ENCODE results near the gene SPATA13.
"Not testable (repeated sequence)": the region's sequence is repeated elsewhere in the genome, so short reads cannot be mapped to it uniquely, and the experiment has no call there.

SPATA13 gene

DNA sequence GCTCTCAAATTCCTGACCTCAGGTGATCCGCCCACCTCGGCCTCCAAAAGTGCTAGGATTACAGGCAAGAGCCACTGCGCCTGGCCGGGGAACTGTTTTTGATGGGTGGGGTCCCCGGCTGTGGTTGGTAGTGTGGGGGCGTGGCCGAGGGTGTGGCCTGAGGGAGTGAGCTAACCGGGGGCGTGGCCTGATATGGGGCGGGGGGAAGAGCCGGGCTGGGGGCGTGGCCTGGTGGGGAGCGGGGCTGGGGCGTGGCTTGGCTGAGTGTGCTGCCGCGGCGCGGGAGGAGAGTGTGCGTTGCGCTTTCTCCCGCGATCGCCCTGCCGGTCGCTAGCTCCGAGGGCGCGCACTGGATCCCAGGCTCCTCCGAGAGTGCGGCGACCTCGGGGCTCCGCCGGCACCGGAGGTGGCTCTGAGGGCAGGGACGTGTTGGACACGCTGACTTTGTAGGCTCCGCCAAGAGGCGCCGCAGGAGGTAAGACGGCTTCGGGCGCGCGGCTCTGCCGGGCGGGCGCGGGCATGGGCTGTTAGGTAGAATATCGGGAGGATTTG, at the start of gene SPATA13:
Gene SPATA13 (plus strand): TSS at position 263 of the 552 bp plus-strand sequence. CDS start 62,210 bp downstream, outside the sequence.
- DNase-seq (ENCODE audit: low read depth) = no peak

DNA sequence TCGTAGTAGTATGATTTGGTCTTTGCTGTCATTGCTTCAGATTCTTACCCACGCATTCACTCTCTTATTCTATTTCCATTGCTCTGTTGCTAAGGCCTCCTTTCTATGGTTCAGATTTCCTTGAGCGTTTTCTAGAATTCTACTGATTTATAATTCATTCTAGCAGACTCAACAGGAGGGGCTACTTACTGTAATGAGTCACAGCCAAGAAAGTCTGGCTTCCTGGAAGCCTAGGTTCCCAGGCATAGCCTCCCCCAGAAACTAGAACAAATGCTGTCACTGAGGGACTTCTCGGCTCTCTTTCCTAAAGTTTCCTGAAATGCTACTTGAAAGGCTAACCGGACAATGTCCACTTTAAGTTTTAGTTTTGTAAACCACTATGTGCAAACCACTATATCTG, 47.7 kb upstream of the SPATA13 start:
- no peak for DNase-seq (ENCODE audit: low read depth)

DNA sequence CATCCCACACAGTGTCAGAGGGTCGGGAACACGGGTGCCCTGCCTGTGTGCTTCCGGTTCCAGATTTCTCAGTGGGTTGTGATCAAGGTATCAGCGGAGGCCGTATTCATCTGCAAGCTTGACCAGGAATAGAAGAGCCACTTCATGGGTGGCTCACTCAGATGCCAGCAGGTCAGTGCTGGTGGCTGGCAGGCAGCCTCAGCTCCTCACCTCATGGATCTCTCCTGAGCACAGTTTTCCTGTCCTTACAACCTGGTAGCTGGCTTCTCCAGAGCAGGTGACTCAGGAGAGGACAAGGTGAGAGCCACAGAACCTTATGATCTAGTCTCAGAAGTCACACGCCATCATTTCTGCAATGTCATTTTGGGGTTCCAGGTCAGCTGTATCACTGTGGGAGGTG, 44.8 kb upstream of the SPATA13 start:
- no peak for DNase-seq (ENCODE audit: low read depth)

DNA sequence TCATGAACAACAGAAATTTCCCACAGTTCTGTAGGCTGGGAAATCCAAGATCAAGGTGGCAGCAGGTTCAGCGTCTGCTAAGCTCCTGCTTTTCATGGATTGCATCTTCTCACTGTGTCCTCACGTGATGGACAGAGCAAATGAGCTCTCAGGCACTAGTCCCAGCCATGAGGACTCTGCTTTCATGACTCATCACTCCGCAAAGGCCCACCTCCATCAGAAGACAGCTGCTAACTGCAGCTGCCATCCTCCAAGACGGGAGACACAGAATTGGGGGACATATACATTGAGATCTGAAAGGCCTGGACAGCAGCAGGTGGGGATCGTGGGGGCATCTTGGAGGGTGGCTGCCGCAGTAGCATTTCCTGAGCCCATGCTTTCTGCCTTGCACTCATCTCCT, 44.4 kb upstream of the SPATA13 start:
- no peak for DNase-seq (ENCODE audit: low read depth)

GRCh38 chr13:24118576-24118975, 41.9 kb upstream of the SPATA13 start:
- no peak for DNase-seq (ENCODE audit: low read depth)

GRCh38 chr13:24119626-24120508, 40.7 kb upstream of the SPATA13 start:
- no peak for DNase-seq (ENCODE audit: low read depth)

DNA sequence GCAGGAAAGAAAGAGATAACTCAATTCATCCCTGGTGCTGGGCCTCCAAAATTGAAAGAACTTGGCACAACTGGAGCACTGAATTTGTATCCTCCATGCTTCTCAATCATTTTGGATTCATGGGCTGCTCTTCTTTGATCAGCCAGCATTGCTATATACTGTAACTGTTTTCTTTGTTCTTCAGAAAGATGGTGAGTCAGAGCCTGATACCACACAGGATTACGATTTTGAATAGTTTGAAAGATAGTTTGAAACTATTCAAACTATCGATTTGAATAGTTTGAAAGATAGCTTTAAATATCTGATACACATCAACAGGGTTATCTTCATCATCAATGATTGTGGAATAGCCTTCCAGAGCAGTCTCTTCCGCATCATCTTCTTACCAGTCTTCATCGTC, 38.5 kb upstream of the SPATA13 start:
- DNase-seq (ENCODE audit: low read depth) = not testable (repeated sequence)

GRCh38 chr13:24122569-24122968, 38.0 kb upstream of the SPATA13 start:
- DNase-seq (ENCODE audit: low read depth) = no peak

- DNase-seq (ENCODE audit: low read depth) = no peak
Measured at GRCh38 chr13:24123761-24124160, 36.8 kb upstream of the SPATA13 start.

GRCh38 chr13:24124789-24125476, 35.6 kb upstream of the SPATA13 start:
- no peak for DNase-seq (ENCODE audit: low read depth)

DNA sequence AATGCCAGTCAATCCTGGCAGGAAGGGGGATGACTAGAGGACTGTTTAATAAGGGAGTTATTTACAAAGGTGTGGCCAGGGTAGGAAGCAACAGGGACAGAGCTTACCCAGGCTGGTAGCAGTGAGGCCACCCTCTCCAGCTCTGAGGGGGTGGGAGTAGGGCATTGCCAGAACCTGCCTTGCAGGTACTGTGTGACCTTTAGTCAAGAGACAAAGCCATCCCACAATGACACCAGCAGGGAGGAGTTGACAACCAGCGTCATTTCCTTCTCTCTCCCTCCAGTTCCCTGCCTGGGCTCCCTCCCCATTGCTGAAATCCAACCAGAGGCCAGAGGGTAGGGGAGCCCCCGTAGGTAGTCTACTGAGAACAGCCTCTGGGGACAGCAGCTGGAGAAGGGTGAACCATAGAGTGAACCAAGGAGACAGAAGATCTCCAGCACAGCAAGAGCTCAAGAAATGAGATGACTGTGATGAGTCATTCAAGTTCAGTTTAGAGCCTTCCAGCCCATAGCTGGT, 33.3 kb upstream of the SPATA13 start:
- no peak for DNase-seq (ENCODE audit: low read depth)

- DNase-seq (ENCODE audit: low read depth) = no peak
Measured at GRCh38 chr13:24128112-24128511, 32.4 kb upstream of the SPATA13 start.

DNA sequence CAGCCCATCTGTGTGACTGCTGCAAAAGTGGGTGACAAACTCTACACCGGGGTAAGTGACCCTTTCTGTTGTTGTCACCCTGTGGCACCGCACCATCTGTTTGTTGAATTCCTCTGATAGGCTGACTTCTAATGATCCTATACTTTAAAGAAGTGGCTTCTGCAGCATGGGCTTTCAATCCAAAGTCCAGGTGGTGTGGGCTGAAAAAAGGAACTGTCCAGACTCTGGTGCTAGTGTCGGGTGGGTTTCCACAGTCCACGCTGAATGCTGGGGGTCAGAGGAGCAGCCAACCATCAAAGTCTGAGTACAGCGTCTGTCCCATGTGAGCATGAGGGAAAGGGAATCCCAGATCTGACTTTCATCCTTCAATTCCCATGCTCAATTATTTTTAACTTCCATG, 31.6 kb upstream of the SPATA13 start:
- no peak for DNase-seq (ENCODE audit: low read depth)

GRCh38 chr13:24129914-24130774, 30.4 kb upstream of the SPATA13 start:
- DNase-seq (ENCODE audit: low read depth) = no peak

DNA sequence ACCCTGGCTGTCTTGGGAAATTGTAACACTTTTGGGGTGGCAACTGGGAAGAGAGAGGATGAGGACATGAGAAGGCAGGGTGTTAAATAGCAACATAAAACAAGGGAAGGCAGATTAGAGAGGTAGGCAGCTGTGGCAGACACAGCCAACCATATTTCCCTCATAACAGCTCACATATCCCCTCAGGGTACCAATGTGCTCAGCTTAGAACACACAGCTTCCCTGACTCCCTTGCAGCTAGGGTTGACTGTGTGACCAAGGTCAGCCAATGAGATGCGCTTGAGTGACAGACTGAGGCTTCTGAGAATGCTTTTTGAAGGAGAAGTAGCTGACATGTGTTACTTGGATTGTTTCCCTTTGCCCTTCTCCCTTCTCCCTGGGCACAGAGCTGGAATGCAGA, 28.8 kb upstream of the SPATA13 start:
- DNase-seq (ENCODE audit: low read depth) = no peak

GRCh38 chr13:24133021-24133795, 27.3 kb upstream of the SPATA13 start:
- DNase-seq (ENCODE audit: low read depth) = no peak

DNA sequence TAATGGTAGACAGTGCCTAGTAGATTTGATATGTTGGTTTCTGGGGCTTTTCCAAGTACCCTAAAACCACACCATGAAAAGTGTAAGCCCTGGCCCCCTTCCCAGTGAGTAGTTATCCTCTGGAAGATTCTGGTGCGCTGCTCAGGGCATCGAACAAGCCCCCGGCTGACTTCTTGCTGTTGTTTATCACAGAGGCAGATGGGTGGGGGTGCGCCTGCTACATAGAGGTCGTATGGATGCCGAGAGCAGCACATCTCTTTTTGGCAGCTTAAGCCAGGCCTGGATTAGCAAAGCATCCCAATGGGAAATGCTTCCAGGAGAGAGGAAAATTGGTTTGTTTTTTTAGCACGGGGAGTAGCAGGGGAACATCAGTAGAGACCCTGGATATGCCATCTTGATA, 26.3 kb upstream of the SPATA13 start:
- DNase-seq (ENCODE audit: low read depth) = no peak

DNA sequence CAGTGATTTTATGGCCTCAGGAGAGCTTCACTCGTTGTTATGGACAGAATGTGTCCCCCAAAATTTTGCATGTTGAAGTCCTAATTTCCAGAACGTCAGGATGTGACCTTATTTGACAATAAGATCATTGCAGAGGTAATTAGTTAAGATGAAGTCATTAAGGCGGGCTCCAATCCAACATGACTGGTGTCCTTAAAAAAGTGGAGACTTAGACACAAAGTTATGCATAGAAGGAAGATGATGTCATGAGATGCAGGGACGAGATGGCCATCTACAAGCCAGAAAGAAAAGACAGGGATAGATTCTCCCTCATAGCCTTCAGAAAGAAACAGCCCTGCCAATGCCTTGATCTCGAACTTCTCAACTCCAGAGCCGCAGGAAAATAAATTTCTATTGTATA, 25.8 kb upstream of the SPATA13 start:
- DNase-seq (ENCODE audit: low read depth) = no peak

DNA sequence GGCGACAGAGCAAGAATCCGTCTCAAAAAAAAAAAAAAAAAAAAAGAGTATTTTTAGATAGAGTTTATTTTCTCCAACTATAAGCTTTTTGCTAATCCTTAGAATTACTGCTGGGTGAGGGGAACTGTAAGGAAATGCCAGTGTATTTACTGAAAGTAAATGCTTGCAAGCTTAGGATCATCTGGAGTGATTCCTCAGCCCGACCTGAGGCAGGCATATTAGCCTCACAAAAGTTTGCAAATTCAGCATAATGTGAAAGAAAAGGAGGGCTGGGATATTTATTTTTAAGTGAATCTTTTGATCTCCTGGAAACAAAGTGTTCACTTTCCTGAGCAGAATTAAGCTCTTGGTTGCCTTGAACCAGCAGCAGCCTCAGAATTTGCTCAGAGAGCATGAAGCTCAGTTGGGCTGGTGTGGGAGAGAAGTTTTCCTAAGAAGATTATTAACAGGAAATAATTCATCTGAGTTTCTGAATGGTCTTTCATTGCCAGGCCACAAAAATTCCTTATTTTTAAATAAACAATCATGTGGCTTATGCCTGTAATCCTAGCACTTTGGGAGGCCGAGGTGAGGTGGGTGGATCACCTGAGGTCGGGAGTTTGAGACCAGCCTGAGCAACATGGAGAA, 24.7 kb upstream of the SPATA13 start:
- DNase-seq (ENCODE audit: low read depth) = no peak

- DNase-seq (ENCODE audit: low read depth) = no peak
Measured at GRCh38 chr13:24138911-24139310, 21.6 kb upstream of the SPATA13 start.

All from HS-5 (cell line).